Subcutaneous abdominal adipose tissue (tissue), 5 donors: ENCODE measurements around the gene LRMDA.

Experiments used
- H3K27ac ChIP-seq: one replicate; pipeline ENCODE4 v1.7.0; 2013; ENCODE audit warnings: low read depth, mild to moderate bottlenecking, inconsistent platforms, low read length, moderate library complexity
- H3K27me3 ChIP-seq, 5 donors: one replicate each; pipeline ENCODE4 v1.7.0; 2013; ENCODE audit warnings: low read length in 5 of 5, inconsistent platforms in 1 of 5; ENCODE audit not compliant: control insufficient read depth in 5 of 5, insufficient read depth in 4 of 5
- H3K36me3 ChIP-seq, 5 donors: one replicate each; pipeline ENCODE4 v1.7.0; 2013; ENCODE audit warnings: low read length in 5 of 5; ENCODE audit not compliant: control insufficient read depth in 5 of 5, insufficient read depth in 5 of 5
- H3K4me1 ChIP-seq, 5 donors: one replicate each; pipeline ENCODE4 v1.7.0; 2013; ENCODE audit warnings: low read length in 5 of 5, mild to moderate bottlenecking in 3 of 5, moderate library complexity in 1 of 5; ENCODE audit not compliant: control insufficient read depth in 5 of 5, insufficient read depth in 5 of 5
- H3K4me3 ChIP-seq, 5 donors: one replicate each; pipeline ENCODE4 v1.7.0; 2013; ENCODE audit warnings: low read length in 5 of 5, low read depth in 1 of 5
- H3K9ac ChIP-seq, 5 donors: one replicate each; pipeline ENCODE4 v1.7.0; 2013; ENCODE audit warnings: low read length in 5 of 5, mild to moderate bottlenecking in 4 of 5, moderate library complexity in 3 of 5
- H3K9me3 ChIP-seq, 5 donors: one replicate each; pipeline ENCODE4 v1.7.0; 2013; ENCODE audit warnings: low read length in 5 of 5; ENCODE audit not compliant: control insufficient read depth in 5 of 5
- donor health status: healthy.
- donor health status: healthy.
- donor health status: healthy.
- donor health status: healthy.
- donor health status: healthy.

The LRMDA gene

GRCh38 chr10:76176166-76176550 lies 744.7 kb downstream of the LRMDA start:
- Histone ChIP-seq H3K36me3 (no peaks in the 10 kb centered on the region), H3K27ac (no peak overlapping the region), H3K27me3 (no peaks in the 10 kb centered on the region), H3K4me1 (peaks cover 0 to 13% (median 10%) of the 10 kb centered on the region in 5 donors), H3K9ac (no peak overlapping the region), H3K9me3 (no peaks in the 10 kb centered on the region), H3K4me3 (no peak overlapping the region)

GRCh38 chr10:76177936-76178335 lies 746.5 kb downstream of the LRMDA start:
- no peaks in the 10 kb centered on the region for H3K36me3 ChIP-seq
- peaks cover 0 to 13% (median 10%) of the 10 kb centered on the region in 5 donors for H3K4me1 ChIP-seq
- H3K9me3 ChIP-seq = no peaks in the 10 kb centered on the region
- no peak overlapping the region for H3K27ac ChIP-seq
- no peak overlapping the region for H3K9ac ChIP-seq
- H3K4me3 ChIP-seq = no peak overlapping the region
- H3K27me3 ChIP-seq = no peaks in the 10 kb centered on the region

GRCh38 chr10:76178532-76179292 lies 747.3 kb downstream of the LRMDA start:
- Histone ChIP-seq H3K4me1 (peaks cover 0 to 13% (median 10%) of the 10 kb centered on the region in 5 donors), H3K9ac (no peak overlapping the region), H3K9me3 (no peaks in the 10 kb centered on the region), H3K27me3 (no peaks in the 10 kb centered on the region), H3K4me3 (no peak overlapping the region), H3K36me3 (no peaks in the 10 kb centered on the region), H3K27ac (no peak overlapping the region)

DNA sequence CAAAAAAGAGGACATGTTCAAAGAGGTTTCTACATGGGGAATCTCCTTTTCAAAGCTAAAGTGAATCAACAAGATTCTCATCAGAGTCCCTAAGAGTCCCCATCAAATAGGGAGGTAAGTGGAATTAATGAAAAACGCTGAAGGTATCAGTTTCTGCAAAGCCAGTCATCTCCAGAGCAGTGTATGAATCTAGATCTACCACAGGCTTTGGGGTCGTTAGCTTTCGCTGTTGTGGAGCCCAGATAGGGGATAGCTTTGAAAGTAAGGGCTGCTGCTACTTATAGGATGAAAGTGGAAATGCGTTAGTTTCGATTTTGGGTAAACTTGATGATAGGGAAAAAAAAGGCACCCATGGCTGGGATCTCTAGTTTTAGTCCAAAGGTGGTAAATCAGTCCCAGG lies 748.4 kb downstream of the LRMDA start:
- peaks cover 0 to 13% (median 10%) of the 10 kb centered on the region in 5 donors for H3K4me1 ChIP-seq
- no peak overlapping the region for H3K9ac ChIP-seq
- no peak overlapping the region for H3K4me3 ChIP-seq
- no peaks in the 10 kb centered on the region for H3K36me3 ChIP-seq
- H3K9me3 ChIP-seq = no peaks in the 10 kb centered on the region
- no peaks in the 10 kb centered on the region for H3K27me3 ChIP-seq
- H3K27ac ChIP-seq = no peak overlapping the region

GRCh38 chr10:76184647-76185046 lies 753.2 kb downstream of the LRMDA start:
- no peak overlapping the region for H3K4me3 ChIP-seq
- H3K27me3 ChIP-seq = no peaks in the 10 kb centered on the region
- no peak overlapping the region for H3K9ac ChIP-seq
- H3K4me1 ChIP-seq = no peaks in the 10 kb centered on the region
- H3K9me3 ChIP-seq = no peaks in the 10 kb centered on the region
- no peaks in the 10 kb centered on the region for H3K36me3 ChIP-seq
- no peak overlapping the region for H3K27ac ChIP-seq

DNA sequence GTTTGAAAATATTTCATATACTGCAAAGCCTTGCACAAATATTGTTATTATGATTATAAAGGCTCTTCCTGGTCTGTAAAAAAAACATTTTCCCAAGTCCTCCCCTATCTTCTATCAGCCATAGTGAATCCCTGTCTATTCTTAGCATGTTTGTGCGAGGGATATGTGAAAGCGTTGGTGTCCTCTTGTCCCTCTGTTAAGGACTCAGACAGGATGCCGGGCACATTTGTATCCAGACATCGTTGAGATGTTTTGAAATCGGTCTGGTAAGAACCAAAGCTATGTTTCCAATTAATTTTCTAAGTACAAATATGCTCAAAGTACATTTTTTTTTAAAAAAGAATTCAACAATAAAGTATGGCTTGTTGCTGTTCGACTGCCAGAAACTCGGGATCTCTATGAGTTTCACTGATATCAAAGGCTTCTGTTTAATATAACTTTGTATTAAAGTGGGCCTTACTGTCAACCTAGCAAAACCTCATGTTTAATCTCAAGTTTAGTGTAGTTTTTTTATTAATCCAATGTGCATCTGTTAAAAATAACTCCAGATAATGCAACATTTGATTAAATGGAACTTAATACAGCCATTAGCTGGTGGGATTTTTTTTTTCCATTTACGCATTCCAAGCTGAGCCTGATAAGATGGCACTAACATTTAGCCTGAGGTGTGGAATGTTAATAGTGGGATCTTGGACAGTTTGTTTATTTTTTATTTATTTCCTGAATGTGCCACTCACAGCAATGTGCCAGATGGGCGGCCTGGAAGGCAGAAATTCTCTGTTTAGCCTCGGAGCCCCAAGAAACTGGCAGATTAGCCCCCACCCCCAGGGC lies 754.3 kb downstream of the LRMDA start:
- no peaks in the 10 kb centered on the region for H3K4me1 ChIP-seq
- no peaks in the 10 kb centered on the region for H3K36me3 ChIP-seq
- no peaks in the 10 kb centered on the region for H3K27me3 ChIP-seq
- H3K9me3 ChIP-seq = no peaks in the 10 kb centered on the region
- H3K9ac ChIP-seq = no peak overlapping the region
- no peak overlapping the region for H3K27ac ChIP-seq
- H3K4me3 ChIP-seq = no peak overlapping the region

DNA sequence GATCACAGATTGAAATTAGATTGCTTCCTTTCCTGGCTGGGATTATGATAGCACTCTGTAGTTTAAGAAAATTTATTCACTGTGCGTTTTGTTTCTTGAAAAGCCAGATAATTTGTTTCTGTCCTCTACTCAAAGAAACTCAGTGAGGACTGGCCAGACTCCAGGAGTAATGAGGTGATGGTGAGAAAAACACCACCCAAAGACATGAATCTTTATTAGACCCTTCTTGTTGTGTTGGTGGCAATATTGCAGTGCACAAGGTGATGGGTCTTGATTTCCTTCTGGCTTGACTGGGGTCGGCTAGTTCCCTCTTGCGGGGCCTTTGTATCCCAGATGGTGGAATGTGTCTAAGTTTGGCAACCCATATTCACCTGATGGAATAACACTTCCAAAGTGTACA lies 756.8 kb downstream of the LRMDA start:
- Histone ChIP-seq H3K27me3 (no peaks in the 10 kb centered on the region), H3K4me1 (no peaks in the 10 kb centered on the region), H3K27ac (no peak overlapping the region), H3K9me3 (no peaks in the 10 kb centered on the region), H3K36me3 (no peaks in the 10 kb centered on the region), H3K9ac (no peak overlapping the region), H3K4me3 (no peak overlapping the region)

DNA sequence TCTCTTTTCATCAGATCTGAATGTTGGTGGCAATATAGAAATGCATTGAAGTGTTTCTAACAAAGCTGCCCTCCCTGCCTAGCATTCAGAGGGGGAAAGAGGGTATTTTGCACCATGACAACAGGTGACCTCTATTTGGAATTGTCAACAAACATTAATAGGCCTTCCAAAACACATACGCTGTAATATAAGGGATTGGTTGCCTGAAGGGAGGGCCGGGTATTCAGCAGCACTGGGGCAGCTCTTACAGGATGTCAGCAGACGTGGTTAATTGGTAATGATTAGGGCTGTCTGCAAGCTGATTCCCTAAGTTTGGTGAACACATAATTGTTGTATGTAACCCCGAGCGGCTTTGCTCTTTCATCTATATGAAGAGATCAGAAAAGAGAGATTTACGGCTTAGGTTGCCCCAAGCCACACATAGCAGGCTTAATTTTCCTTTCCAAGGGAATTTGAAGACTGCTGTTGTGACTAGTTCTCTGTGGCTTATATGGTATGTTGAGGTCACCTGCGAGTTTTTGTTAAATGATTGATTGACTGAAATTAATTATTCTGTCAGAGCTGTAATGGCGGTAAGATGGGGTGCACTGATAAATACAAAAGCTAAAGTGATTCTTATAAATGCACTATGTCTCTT lies 759.3 kb downstream of the LRMDA start:
- H3K9ac ChIP-seq = no peak overlapping the region
- no peaks in the 10 kb centered on the region for H3K27me3 ChIP-seq
- no peaks in the 10 kb centered on the region for H3K9me3 ChIP-seq
- H3K27ac ChIP-seq = no peak overlapping the region
- peaks cover 0 to 2% (median 0%) of the 10 kb centered on the region in 5 donors for H3K4me1 ChIP-seq
- H3K36me3 ChIP-seq = no peaks in the 10 kb centered on the region
- H3K4me3 ChIP-seq = no peak overlapping the region

GRCh38 chr10:76191336-76191735 lies 759.9 kb downstream of the LRMDA start:
- peaks cover 0 to 7% (median 0%) of the 10 kb centered on the region in 5 donors for H3K4me1 ChIP-seq

GRCh38 chr10:76192151-76192550 lies 760.7 kb downstream of the LRMDA start:
- Histone ChIP-seq H3K36me3 (no peaks in the 10 kb centered on the region), H3K9ac (no peak overlapping the region), H3K4me1 (peaks cover 0 to 8% (median 0%) of the 10 kb centered on the region in 5 donors), H3K27ac (no peak overlapping the region), H3K27me3 (no peaks in the 10 kb centered on the region), H3K4me3 (no peak overlapping the region), H3K9me3 (no peaks in the 10 kb centered on the region)

More at GRCh38 chr10:76191336-76191735, 759.9 kb downstream of the LRMDA start:
- Histone ChIP-seq H3K27ac (no peak overlapping the region), H3K9me3 (no peaks in the 10 kb centered on the region), H3K4me3 (no peak overlapping the region), H3K27me3 (no peaks in the 10 kb centered on the region), H3K9ac (no peak overlapping the region), H3K36me3 (no peaks in the 10 kb centered on the region)
